A549 (cell line): Measurements from ENCODE around the gene APOBR.

Experiments
- BCL3 ChIP-seq: fragments of >200 bp; sonication (Bioruptor Twin); formaldehyde crosslinking; IDR thresholded peaks from 3 replicates; pipeline ENCODE4 v1.6.1; 2016
- CTCF ChIP-seq: fragments of >200 bp; sonication (Bioruptor Twin); formaldehyde crosslinking; IDR thresholded peaks from 3 replicates; pipeline ENCODE4 v1.5.1; 2016
- ELK1 ChIP-seq: fragments of 150-350 bp; IDR thresholded peaks from 2 replicates; pipeline ENCODE4 v1.6.1; 2014; ENCODE audit warnings: low read depth, mild to moderate bottlenecking, low read length
- EP300 ChIP-seq, 2 experiments: fragments of >200 bp; sonication (Bioruptor Twin); formaldehyde crosslinking; IDR thresholded peaks; 2 replicates in 1 of 2; 3 replicates in 1 of 2; pipeline ENCODE4 v1.6.1; 2016 to 2017
- HMGXB4 ChIP-seq: fragments of 250-450 bp; sonication (Bioruptor Pico); IDR thresholded peaks from 2 replicates; pipeline ENCODE4 v1.5.0; 2021; ENCODE audit warnings: mild to moderate bottlenecking, moderate library complexity, borderline replicate concordance
- JUN ChIP-seq, 2 experiments: fragments of >200 bp; sonication (Bioruptor Twin); formaldehyde crosslinking; IDR thresholded peaks; 2 replicates in 1 of 2; 3 replicates in 1 of 2; pipeline ENCODE4 v1.6.1; 2016 to 2017
- MAZ ChIP-seq: fragments of 150-350 bp; IDR thresholded peaks from 2 replicates; pipeline ENCODE4 v1.6.1; 2014; ENCODE audit warnings: antibody characterized with exemption, low read depth, low read length, borderline replicate concordance
- MYC ChIP-seq: IDR thresholded peaks from 2 replicates; pipeline ENCODE4 v1.6.1; 2012; ENCODE audit warnings: mild to moderate bottlenecking, inconsistent platforms, low read length, improper control_type of control experiment, borderline replicate concordance
- NR3C1 ChIP-seq: fragments of >200 bp; sonication (Bioruptor Twin); formaldehyde crosslinking; IDR thresholded peaks from 3 replicates; pipeline ENCODE4 v1.6.1; 2017
- POLR2A ChIP-seq: IDR thresholded peaks from 2 replicates; pipeline ENCODE4 v1.6.1; 2012; ENCODE audit warnings: mild to moderate bottlenecking, low read length
- REST ChIP-seq: fragments of 200-600 bp; sonication (generic); IDR thresholded peaks from 2 replicates; pipeline ENCODE4 v1.6.1; 2016; ENCODE audit warnings: antibody characterized with exemption, mild to moderate bottlenecking, moderate library complexity
- RFX5 ChIP-seq: fragments of 450-650 bp; IDR thresholded peaks from 2 replicates; pipeline ENCODE4 v1.7.1; 2014; ENCODE audit warnings: antibody characterized with exemption, mild to moderate bottlenecking, moderate library complexity
- SMC3 ChIP-seq: fragments of >200 bp; sonication (Bioruptor Twin); formaldehyde crosslinking; IDR thresholded peaks from 3 replicates; pipeline ENCODE4 v1.6.1; 2018; ENCODE audit warnings: inconsistent platforms
- ZSCAN20 ChIP-seq: fragments of 250-450 bp; sonication (Bioruptor Pico); IDR thresholded peaks from 2 replicates; pipeline ENCODE4 v1.8.0; 2022; ENCODE audit warnings: mild to moderate bottlenecking, moderate library complexity

- no peak for TF ChIP-seq POLR2A
- no peak for TF ChIP-seq CTCF
- TF ChIP-seq REST: no peak
- no peak for TF ChIP-seq MAZ
- TF ChIP-seq ELK1: no peak
- TF ChIP-seq BCL3: no peak
- TF ChIP-seq JUN (IDR thresholded peaks at IDR 0.05): no peak
- TF ChIP-seq SMC3: no peak
- no peak for TF ChIP-seq NR3C1
- no peak for TF ChIP-seq RFX5
- no peak for TF ChIP-seq EP300 (IDR thresholded peaks at IDR 0.05)
- no peak for TF ChIP-seq MYC
- no peak for TF ChIP-seq HMGXB4
- no peak for TF ChIP-seq ZSCAN20 (CRISPR knock-in tag)
These were observed 20.7 kb upstream of the APOBR start for GRCh38 chr16:28473714-28474265.
